Measurements from ENCODE around the gene TMEM87B. TPM values are rescaled to one million over a fixed set of nuclear protein-coding genes. Genes with fewer than 3 reads are reported as not detected.

Gene TMEM87B
- total RNA-seq, 2 experiments from 2014 or later = 13.9 to 22.8 TPM

GRCh38 chr2:112085375-112085730, 30.3 kb downstream of the TMEM87B start:
- ChIA-PET CTCF (ENCODE audit: unreplicated experiment) (no interaction called here), POLR2A (no interaction called here)
- no peak for TF ChIP-seq EZH2phosphoT487 (IDR thresholded peaks at IDR 0.05; ENCODE audit: borderline replicate concordance, low read depth, low read length)
- TF ChIP-seq CTCF (conservative IDR thresholded peaks at IDR 0.05; ENCODE audit: low read length) = no peak
- Histone ChIP-seq H3K27ac (ENCODE audit: low read depth, low read length, poor library complexity, severe bottlenecking) (no peak overlapping the region), H2AFZ (ENCODE audit: low read length) (no peak overlapping the region), H3K4me2 (ENCODE audit: low read length) (no peak overlapping the region), H3K9me3 (ENCODE audit: low read length) (no peaks in the 10 kb centered on the region), H3K4me1 (ENCODE audit: insufficient read depth, low read length, poor library complexity, severe bottlenecking) (peaks cover 16% of the 10 kb centered on the region), H3K79me2 (ENCODE audit: insufficient read depth, low read depth, low read length) (no peaks in the 10 kb centered on the region), H3K9me2 (ENCODE audit: insufficient read depth, low read length) (no peaks in the 10 kb centered on the region), H3K36me3 (ENCODE audit: insufficient read depth, low read length) (peaks cover 99% of the 10 kb centered on the region), H3K4me3 (ENCODE audit: low read depth, low read length, poor library complexity, severe bottlenecking) (no peak overlapping the region), H4K20me1 (ENCODE audit: insufficient read depth, low read length) (no peaks in the 10 kb centered on the region)
- no TSS peak for BruUV-seq (replicated peaks)
- intact Hi-C loops (cut with micrococcal nuclease; ENCODE audit: unreplicated experiment) = no loop called here
- no peak for DNase-seq (ENCODE audit: low spot score)

GRCh38 chr2:112085916-112086669, 31.0 kb downstream of the TMEM87B start:
- Histone ChIP-seq H3K9me3 (ENCODE audit: low read length) (no peaks in the 10 kb centered on the region), H3K9me2 (ENCODE audit: insufficient read depth, low read length) (no peaks in the 10 kb centered on the region), H2AFZ (ENCODE audit: low read length) (no peak overlapping the region), H3K4me3 (ENCODE audit: low read depth, low read length, poor library complexity, severe bottlenecking) (no peak overlapping the region), H3K4me2 (ENCODE audit: low read length) (no peak overlapping the region), H3K79me2 (ENCODE audit: insufficient read depth, low read depth, low read length) (no peaks in the 10 kb centered on the region), H4K20me1 (ENCODE audit: insufficient read depth, low read length) (no peaks in the 10 kb centered on the region), H3K27ac (ENCODE audit: low read depth, low read length, poor library complexity, severe bottlenecking) (no peak overlapping the region), H3K4me1 (ENCODE audit: insufficient read depth, low read length, poor library complexity, severe bottlenecking) (peaks cover 16% of the 10 kb centered on the region), H3K36me3 (ENCODE audit: insufficient read depth, low read length) (peaks cover 98% of the 10 kb centered on the region)
- POLR2A ChIA-PET = no interaction called here
- CTCF ChIA-PET (ENCODE audit: unreplicated experiment) = no interaction called here
- intact Hi-C loops (cut with micrococcal nuclease; ENCODE audit: unreplicated experiment) = no loop called here
- TF ChIP-seq CTCF (conservative IDR thresholded peaks at IDR 0.05; ENCODE audit: low read length) = no peak
- TF ChIP-seq EZH2phosphoT487 (IDR thresholded peaks at IDR 0.05; ENCODE audit: borderline replicate concordance, low read depth, low read length) = no peak
- no peak for DNase-seq (ENCODE audit: low spot score)
- no TSS peak for BruUV-seq (replicated peaks)

GRCh38 chr2:112087346-112088020, 32.4 kb downstream of the TMEM87B start:
- no peak for TF ChIP-seq CTCF (conservative IDR thresholded peaks at IDR 0.05; ENCODE audit: low read length)
- no peak for TF ChIP-seq EZH2phosphoT487 (IDR thresholded peaks at IDR 0.05; ENCODE audit: borderline replicate concordance, low read depth, low read length)
- intact Hi-C loops (cut with micrococcal nuclease; ENCODE audit: unreplicated experiment) = no loop called here
- no peak overlapping the region for H3K4me3 ChIP-seq (ENCODE audit: low read depth, low read length, poor library complexity, severe bottlenecking)
- H3K79me2 ChIP-seq (ENCODE audit: insufficient read depth, low read depth, low read length) = no peaks in the 10 kb centered on the region
- H3K9me2 ChIP-seq (ENCODE audit: insufficient read depth, low read length) = no peaks in the 10 kb centered on the region
- H3K27ac ChIP-seq (ENCODE audit: low read depth, low read length, poor library complexity, severe bottlenecking) = peak overlapping the region; percentile 34
- H3K9me3 ChIP-seq (ENCODE audit: low read length) = no peaks in the 10 kb centered on the region
- peak; percentile 51 for DNase-seq (ENCODE audit: low spot score)
- H3K4me1 ChIP-seq (ENCODE audit: insufficient read depth, low read length, poor library complexity, severe bottlenecking) = peaks cover 16% of the 10 kb centered on the region
- H3K36me3 ChIP-seq (ENCODE audit: insufficient read depth, low read length) = peaks cover 97% of the 10 kb centered on the region
- H4K20me1 ChIP-seq (ENCODE audit: insufficient read depth, low read length) = no peaks in the 10 kb centered on the region
- POLR2A ChIA-PET = interaction anchor here (0.7 kb wide), 1 partner anchor 11 kb away, joined by 3 read pairs; no protein-coding TSS in a partner anchor
- CTCF ChIA-PET (ENCODE audit: unreplicated experiment) = no interaction called here
- H3K4me2 ChIP-seq (ENCODE audit: low read length) = peak overlapping the region; percentile 22; the same call in 1 of the 2 replicates
- H2AFZ ChIP-seq (ENCODE audit: low read length) = no peak overlapping the region
- no TSS peak for BruUV-seq (replicated peaks)

Measured in OCI-LY7 (cell line).